GM12878 (cell line): ENCODE results near the gene LRRFIP2. TPM values are rescaled to one million over a fixed set of nuclear protein-coding genes. Genes with fewer than 3 reads are reported as not detected.

Source experiments
- ATAC-seq: fragments of 200-7000 bp; cut with Tn5 transposase; 3 replicates; pipeline ENCODE4 v1.9.1; 2020; ENCODE audit warnings: mild to moderate bottlenecking, moderate library complexity
- BruUV-seq: library from RNA; stranded (reverse); fragments of 400-500 nt; replicated peaks from 2 replicates; lab custom pipeline; 2021; lab: Mats Ljungman, UMichigan
- CTCF ChIA-PET: fragments of 300-600 bp; sonication (Branson Sonifier 250); formaldehyde crosslinking; extraction: SDS; loops from one replicate; lab custom pipeline; 2021; ENCODE audit warnings: inconsistent platforms; lab: Yijun Ruan, JAX
- POLR2A ChIA-PET: fragments of 350-600 bp; formaldehyde crosslinking; extraction: SDS; loops from one replicate; lab custom pipeline; 2021; ENCODE audit warnings: inconsistent platforms; lab: Charles Lee
- RAD21 ChIA-PET: fragments of 300-600 bp; sonication (Branson Sonifier 250); formaldehyde crosslinking; loops from one replicate; lab custom pipeline; 2023; ENCODE audit warnings: antibody characterized with exemption; ENCODE audit not compliant: unreplicated experiment; lab: Charles Lee
- SMC1A ChIA-PET: fragments of 300-600 bp; sonication (Branson Sonifier 250); formaldehyde crosslinking; loops from one replicate; lab custom pipeline; 2023; ENCODE audit not compliant: unreplicated experiment, uncharacterized antibody; lab: Charles Lee
- DNase-seq: peaks from one replicate; pipeline ENCODE4 v3.0.0-alpha.2; 2011; ENCODE audit warnings: low read depth, low spot score
- FAIRE-seq: peaks from 3 replicates; lab custom pipeline; 2011; peaks lifted over from hg19 to GRCh38; lab: Jason Lieb, UNC
- H2AFZ ChIP-seq: 2 replicates; pipeline ENCODE4 v1.6.0; 2011; ENCODE audit warnings: low read depth, low read length, control low read depth; ENCODE audit not compliant: control insufficient read depth
- H3K27ac ChIP-seq: 2 replicates; pipeline ENCODE4 v1.5.1; 2011; ENCODE audit warnings: control low read depth; ENCODE audit not compliant: control insufficient read depth, insufficient read depth
- H3K27me3 ChIP-seq, 2 experiments: replicated peaks in 1 of 2; 2 replicates each; pipeline versions ENCODE4 v1.6.0 to v1.6.1; 2011; ENCODE audit warnings: low read length in 1 of 2; ENCODE audit not compliant: control insufficient read depth in 2 of 2, insufficient read depth in 2 of 2
- H3K36me3 ChIP-seq, 2 experiments: 2 replicates each; pipeline ENCODE4 v1.5.1; 2011; ENCODE audit warnings: low read length in 1 of 2; ENCODE audit not compliant: control insufficient read depth in 2 of 2, insufficient read depth in 2 of 2
- H3K4me1 ChIP-seq: 2 replicates; pipeline ENCODE4 v1.6.1; 2011; ENCODE audit warnings: mild to moderate bottlenecking, low read length, moderate library complexity, mixed read lengths; ENCODE audit not compliant: control insufficient read depth, insufficient read depth
- H3K4me2 ChIP-seq: 2 replicates; pipeline ENCODE4 v1.6.0; 2011; ENCODE audit warnings: control low read depth; ENCODE audit not compliant: control insufficient read depth, insufficient read depth
- H3K4me3 ChIP-seq: fragments of 200-600 bp; sonication (generic); 2 replicates; pipeline ENCODE4 v1.5.1; 2016
- H3K79me2 ChIP-seq: 2 replicates; pipeline ENCODE4 v1.6.0; 2011; ENCODE audit warnings: low read length; ENCODE audit not compliant: control insufficient read depth, insufficient read depth
- H3K9ac ChIP-seq: 2 replicates; pipeline ENCODE4 v1.8.0; 2011; ENCODE audit warnings: low read length, control low read depth, mixed read lengths; ENCODE audit not compliant: control insufficient read depth, insufficient read depth
- H3K9me3 ChIP-seq: replicated peaks from 3 replicates; pipeline ENCODE4 v1.5.1; 2011; ENCODE audit warnings: mild to moderate bottlenecking, low read length; ENCODE audit not compliant: control insufficient read depth, insufficient read depth
- H4K20me1 ChIP-seq: 2 replicates; pipeline ENCODE4 v1.6.0; 2011; ENCODE audit not compliant: control insufficient read depth, insufficient read depth
- BCL11A ChIP-seq: IDR thresholded peaks from 2 replicates; pipeline ENCODE4 v1.6.1; 2011; ENCODE audit warnings: low read depth, low read length
- CBX3 ChIP-seq: fragments of 200-600 bp; sonication (generic); IDR thresholded peaks from 2 replicates; pipeline ENCODE4 v1.6.1; 2016; ENCODE audit warnings: low read depth, borderline replicate concordance
- CHD2 ChIP-seq: IDR thresholded peaks from 2 replicates; pipeline ENCODE4 v1.6.1; 2011; ENCODE audit warnings: low read depth, low read length, improper control_type of control experiment, borderline replicate concordance
- EED ChIP-seq: sonication (generic); IDR thresholded peaks from 2 replicates; pipeline ENCODE4 v1.6.1; 2016; ENCODE audit warnings: antibody characterized with exemption, low read depth
- ELK1 ChIP-seq: IDR thresholded peaks from 2 replicates; pipeline ENCODE4 v1.6.1; 2012; ENCODE audit warnings: low read depth, low read length, improper control_type of control experiment
- ESRRA ChIP-seq: IDR thresholded peaks from 2 replicates; pipeline ENCODE4 v1.6.1; 2012; ENCODE audit warnings: mild to moderate bottlenecking, low read length, improper control_type of control experiment
- FOS ChIP-seq: IDR thresholded peaks from 3 replicates; pipeline ENCODE4 v1.6.1; 2011; ENCODE audit warnings: borderline replicate concordance; ENCODE audit not compliant: insufficient read length; ENCODE audit errors: extremely low read depth
- HSF1 ChIP-seq: fragments of 150-350 bp; IDR thresholded peaks from 2 replicates; pipeline ENCODE4 v1.6.1; 2014; ENCODE audit warnings: mild to moderate bottlenecking, low read depth, low read length
- KLF5 ChIP-seq: fragments of 450-650 bp; IDR thresholded peaks from 2 replicates; pipeline ENCODE4 v1.6.1; 2014; ENCODE audit warnings: mild to moderate bottlenecking; ENCODE audit not compliant: partially characterized antibody
- NR2C2 ChIP-seq: IDR thresholded peaks from 2 replicates; pipeline ENCODE4 v1.6.1; 2011; ENCODE audit warnings: borderline replicate concordance, low read depth; ENCODE audit not compliant: control insufficient read depth, insufficient read length
- PML ChIP-seq: IDR thresholded peaks from 2 replicates; pipeline ENCODE4 v1.6.1; 2012; ENCODE audit warnings: low read length, inconsistent platforms
- RELB ChIP-seq: fragments of 450-650 bp; IDR thresholded peaks from 2 replicates; pipeline ENCODE4 v1.6.1; 2017; ENCODE audit warnings: low read depth, mild to moderate bottlenecking, moderate library complexity
- RFX5 ChIP-seq: IDR thresholded peaks from 2 replicates; pipeline ENCODE4 v1.6.1; 2011; ENCODE audit warnings: low read depth, low read length, improper control_type of control experiment
- SMC3 ChIP-seq: IDR thresholded peaks from 2 replicates; pipeline ENCODE4 v1.6.1; 2011; ENCODE audit warnings: low read length, improper control_type of control experiment, borderline replicate concordance
- SP1 ChIP-seq: IDR thresholded peaks from one replicate; pipeline ENCODE4 v1.6.1; 2011; ENCODE audit warnings: low read depth, low read length
- TARDBP ChIP-seq: IDR thresholded peaks from 2 replicates; pipeline ENCODE4 v1.6.1; 2016; ENCODE audit warnings: borderline replicate concordance
- ZNF217 ChIP-seq: fragments of 450-650 bp; IDR thresholded peaks from 2 replicates; pipeline ENCODE4 v1.6.1; 2017; ENCODE audit warnings: antibody characterized with exemption, mild to moderate bottlenecking
- WGBS: methylation state at CpG from one replicate; pipeline ENCODE4 v1.1.6; 2016; ENCODE audit warnings: low lambda C conversion rate; ENCODE audit not compliant: insufficient replicate concordance, insufficient coverage; ENCODE audit errors: missing lambda C conversion rate; 5-methylcytosine and 5-hydroxymethylcytosine counted together
- in situ Hi-C: fragments of 300-500 bp; cut with MboI; formaldehyde crosslinking; loops from 9 replicates; pipeline ENCODE4 v1.14.3; 2018; ENCODE audit warnings: mixed read lengths
- intact Hi-C: fragments of 100-400 bp; cut with micrococcal nuclease; formaldehyde crosslinking; loops from one replicate; pipeline ENCODE4 v1.14.2; 2022; ENCODE audit not compliant: unreplicated experiment
- polyA plus RNA-seq, 11 experiments: library from polyadenylated mRNA; depleted of rRNA in 4 of 11; unstranded in 6 of 11; stranded (reverse) in 5 of 11; fragments of >200 nt; fragmentation: Nextera tagmentation in 4 of 11; fragmentation: Illumina TruSeq in 1 of 11; extraction: Ambion mirVana in 4 of 11; extraction: Trizol in 1 of 11; gene quantifications; 1 replicate in 1 of 11; 2 replicates in 10 of 11; pipeline versions ENCODE4 v1.2.1 to v1.2.3, GENCODE V29; 2011 to 2016; ENCODE audit warnings: inconsistent platforms in 2 of 11, missing spikeins in 2 of 11, low read depth in 1 of 11
- total RNA-seq, 4 experiments: library from RNA; depleted of rRNA in 3 of 4; stranded (reverse); fragments of >200 nt in 3 of 4; fragmentation: Illumina TruSeq in 1 of 4; extraction: Trizol in 1 of 4; gene quantifications; 2 replicates each; pipeline versions ENCODE4 v1.2.1 to v1.2.3, GENCODE V29; 2013 to 2021
- TF ChIP-seq, protein P1 (sequence below): IDR thresholded peaks from 2 replicates; pipeline ENCODE4 v1.6.1; 2011; ENCODE audit warnings: low read depth, low read length, improper control_type of control experiment, borderline replicate concordance
- TF ChIP-seq, protein P2 (sequence below): fragments of 450-650 bp; IDR thresholded peaks from 2 replicates; pipeline ENCODE4 v1.6.1; 2017; ENCODE audit warnings: antibody characterized with exemption, mild to moderate bottlenecking, moderate library complexity

LRRFIP2 gene
- total and polyA plus RNA-seq, 10 of the 15 experiments (the other 5 are each of a cell fraction or from before 2014, with no cell fraction given): 9.7 to 46.9 (median 38.1) TPM

DNA sequence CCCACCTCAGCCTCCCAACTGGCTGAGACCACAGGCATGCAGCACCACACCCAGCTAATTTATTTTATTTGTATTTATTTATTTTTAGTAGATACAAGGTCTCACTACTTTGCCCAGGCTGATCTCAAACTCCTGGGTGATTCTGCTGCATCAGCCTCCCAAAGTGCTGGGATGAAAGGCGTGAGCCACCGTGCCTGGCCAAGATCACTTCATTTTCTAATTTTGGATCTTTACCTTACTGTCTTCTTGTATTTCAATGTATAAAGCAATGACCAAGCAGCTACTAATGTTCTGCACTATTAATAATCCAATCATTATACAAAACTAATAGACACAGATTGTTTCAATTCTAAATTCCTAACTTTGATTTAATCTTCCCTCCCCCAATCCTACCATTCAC is 56.2 kb downstream of the LRRFIP2 start:
- CTCF ChIA-PET: interaction anchor here (1.1 kb wide), 1 partner anchor 29 kb away, joined by 4 read pairs; no protein-coding TSS in a partner anchor
- no peak overlapping the region for H3K4me2 ChIP-seq
- ATAC-seq (no peak), FAIRE-seq (no peak), DNase-seq (no peak)
- RAD21 ChIA-PET: no interaction called here
- intact Hi-C loops: no loop called here
- 100% methylated on average over 2 of the region's 2 CpGs for WGBS
- POLR2A ChIA-PET: no interaction called here
- H3K4me1 ChIP-seq: no peaks in the 10 kb centered on the region
- SMC1A ChIA-PET: no interaction called here
- H3K4me3 ChIP-seq: no peak overlapping the region
- H3K36me3 ChIP-seq: no peaks in the 10 kb centered on the region; a peak in 1 of 4 replicates
- no peaks in the 10 kb centered on the region for H3K79me2 ChIP-seq
- no TSS peak for BruUV-seq
- no peak overlapping the region for H2AFZ ChIP-seq
- TF ChIP-seq NR2C2 (no peak), CBX3 (no peak), HSF1 (no peak), KLF5 (no peak), ZNF217 (no peak), FOS (no peak), RFX5 (no peak), SMC3 (no peak), BCL11A (no peak), RELB (no peak), ELK1 (no peak), ESRRA (no peak), SP1 (no peak), TARDBP (no peak), EED (no peak), PML (no peak), CHD2 (no peak)
- TF ChIP-seq, protein P1, sequence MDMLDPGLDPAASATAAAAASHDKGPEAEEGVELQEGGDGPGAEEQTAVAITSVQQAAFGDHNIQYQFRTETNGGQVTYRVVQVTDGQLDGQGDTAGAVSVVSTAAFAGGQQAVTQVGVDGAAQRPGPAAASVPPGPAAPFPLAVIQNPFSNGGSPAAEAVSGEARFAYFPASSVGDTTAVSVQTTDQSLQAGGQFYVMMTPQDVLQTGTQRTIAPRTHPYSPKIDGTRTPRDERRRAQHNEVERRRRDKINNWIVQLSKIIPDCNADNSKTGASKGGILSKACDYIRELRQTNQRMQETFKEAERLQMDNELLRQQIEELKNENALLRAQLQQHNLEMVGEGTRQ: no peak
- TF ChIP-seq, protein P2, sequence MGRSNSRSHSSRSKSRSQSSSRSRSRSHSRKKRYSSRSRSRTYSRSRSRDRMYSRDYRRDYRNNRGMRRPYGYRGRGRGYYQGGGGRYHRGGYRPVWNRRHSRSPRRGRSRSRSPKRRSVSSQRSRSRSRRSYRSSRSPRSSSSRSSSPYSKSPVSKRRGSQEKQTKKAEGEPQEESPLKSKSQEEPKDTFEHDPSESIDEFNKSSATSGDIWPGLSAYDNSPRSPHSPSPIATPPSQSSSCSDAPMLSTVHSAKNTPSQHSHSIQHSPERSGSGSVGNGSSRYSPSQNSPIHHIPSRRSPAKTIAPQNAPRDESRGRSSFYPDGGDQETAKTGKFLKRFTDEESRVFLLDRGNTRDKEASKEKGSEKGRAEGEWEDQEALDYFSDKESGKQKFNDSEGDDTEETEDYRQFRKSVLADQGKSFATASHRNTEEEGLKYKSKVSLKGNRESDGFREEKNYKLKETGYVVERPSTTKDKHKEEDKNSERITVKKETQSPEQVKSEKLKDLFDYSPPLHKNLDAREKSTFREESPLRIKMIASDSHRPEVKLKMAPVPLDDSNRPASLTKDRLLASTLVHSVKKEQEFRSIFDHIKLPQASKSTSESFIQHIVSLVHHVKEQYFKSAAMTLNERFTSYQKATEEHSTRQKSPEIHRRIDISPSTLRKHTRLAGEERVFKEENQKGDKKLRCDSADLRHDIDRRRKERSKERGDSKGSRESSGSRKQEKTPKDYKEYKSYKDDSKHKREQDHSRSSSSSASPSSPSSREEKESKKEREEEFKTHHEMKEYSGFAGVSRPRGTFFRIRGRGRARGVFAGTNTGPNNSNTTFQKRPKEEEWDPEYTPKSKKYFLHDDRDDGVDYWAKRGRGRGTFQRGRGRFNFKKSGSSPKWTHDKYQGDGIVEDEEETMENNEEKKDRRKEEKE: no peak
- TF ChIP-seq, all 136 proteins: peak for 0
- no peak overlapping the region for H3K27ac ChIP-seq
- H3K9ac ChIP-seq: no peak overlapping the region
- in situ Hi-C loops: no loop called here
- H4K20me1 ChIP-seq: no peaks in the 10 kb centered on the region
- H3K9me3 ChIP-seq: no peaks in the 10 kb centered on the region; the same call in 2 of the 3 replicates
- no peaks in the 10 kb centered on the region for H3K27me3 ChIP-seq
